Non-pigmented ciliary epithelial cell (primary cell): ENCODE data around the gene RAB25.
"Not testable (repeated sequence)": the region's sequence is repeated elsewhere in the genome, so short reads cannot be mapped to it uniquely, and the experiment has no call there.

Source experiments
- DNase-seq: peaks from one replicate; pipeline ENCODE4 v3.0.0-alpha.2; 2010; ENCODE audit warnings: low read depth

The RAB25 gene

DNA sequence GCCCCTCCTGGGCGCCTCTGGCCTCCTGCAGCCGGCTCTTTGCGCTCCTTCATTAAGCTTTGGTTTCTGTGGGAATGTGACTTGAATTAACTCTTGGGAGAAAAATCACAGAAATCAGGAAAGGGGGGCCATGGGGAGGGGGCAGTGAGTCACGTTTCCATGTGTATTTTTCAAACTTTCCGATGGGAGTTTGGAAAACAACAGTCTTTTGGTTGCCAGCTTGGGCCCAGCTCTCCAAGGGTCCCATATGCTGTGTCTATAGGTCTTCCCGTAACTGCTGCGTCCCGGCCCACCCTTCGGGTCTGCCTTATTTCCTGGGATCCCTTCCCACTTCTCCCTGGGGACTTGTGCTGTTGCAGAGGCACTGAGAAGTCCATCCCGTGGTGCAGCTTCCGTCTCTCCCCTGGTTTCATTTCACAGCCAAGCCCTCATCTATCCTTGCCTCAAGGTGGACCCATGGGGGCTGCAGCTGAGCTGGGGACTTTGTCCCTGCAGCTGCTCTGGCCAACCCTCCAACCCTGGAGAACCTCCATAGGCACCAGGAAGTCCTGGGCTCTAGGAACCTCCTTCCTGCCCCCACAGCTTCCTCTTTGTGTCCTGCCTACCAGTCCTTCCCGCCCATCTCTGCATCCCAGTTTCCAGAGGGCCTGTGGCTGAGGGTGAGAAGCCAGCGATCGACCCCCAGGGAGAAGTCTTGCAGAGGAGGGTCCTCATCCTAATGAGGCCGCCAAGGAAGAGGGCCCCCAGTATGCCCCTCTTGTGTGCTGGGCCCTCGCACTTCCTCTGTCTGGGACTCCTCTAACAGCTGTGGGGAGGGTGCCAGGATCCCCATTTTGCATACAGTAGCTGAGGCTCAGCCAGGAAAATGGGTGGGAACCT, 41.9 kb downstream of the RAB25 start:
- no peak for DNase-seq

DNA sequence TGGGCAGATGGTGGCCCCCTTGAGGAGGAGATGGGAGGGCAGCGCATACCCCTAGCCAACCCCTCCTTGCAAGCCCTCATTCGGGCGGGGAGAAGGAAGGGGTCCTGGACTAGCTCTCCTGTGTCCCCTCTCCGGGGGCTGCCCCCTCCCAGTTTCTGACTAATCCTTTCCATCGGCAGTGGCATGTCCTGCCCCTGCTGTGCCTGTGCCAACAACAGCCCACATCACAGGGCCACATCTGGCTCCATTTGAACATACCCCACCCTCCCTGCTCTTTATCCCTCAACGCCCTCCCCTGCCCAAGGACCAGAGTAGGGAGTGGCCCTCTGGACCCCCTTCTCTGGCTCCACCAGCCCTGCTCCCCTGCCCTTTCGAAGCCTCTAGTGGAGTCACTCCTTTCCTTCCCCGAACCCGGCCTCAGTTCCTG, 42.6 kb downstream of the RAB25 start:
- DNase-seq: no peak

DNA sequence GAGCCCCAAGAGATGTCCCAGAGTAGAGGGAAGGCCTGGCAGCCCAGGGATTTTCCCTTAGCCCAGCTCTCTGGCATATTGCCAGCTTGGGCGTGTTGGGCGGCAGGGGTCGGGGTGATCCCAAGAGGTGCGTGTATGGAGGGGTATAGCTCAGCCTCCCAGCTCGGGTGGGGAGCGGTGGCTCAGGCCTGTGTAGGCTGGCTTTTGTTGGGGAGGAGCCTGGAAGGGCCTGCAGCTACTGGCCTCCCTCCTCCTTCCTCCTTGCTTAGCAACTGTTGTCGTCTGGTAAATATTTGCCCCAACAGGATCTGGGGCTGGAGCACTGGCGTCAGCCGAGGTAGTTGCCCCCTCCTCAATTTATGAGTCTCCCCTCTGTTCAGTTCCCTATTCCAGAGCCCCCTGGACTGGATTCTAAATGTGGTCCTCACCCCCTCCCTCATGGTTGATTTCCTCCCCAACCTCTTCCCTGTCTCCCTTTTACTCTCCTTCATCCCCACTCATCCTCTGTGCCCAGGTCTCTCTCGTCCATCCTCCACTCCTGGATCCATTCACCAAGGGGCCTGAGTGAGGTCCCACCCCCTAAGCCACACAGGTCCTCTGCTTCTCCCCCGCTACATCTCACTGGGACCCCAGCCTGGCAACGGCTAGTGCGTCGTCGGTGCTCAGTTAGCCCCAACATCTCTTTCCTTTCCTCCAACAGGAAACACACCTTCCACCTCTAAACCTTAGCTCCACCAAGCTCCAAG, 43.3 kb downstream of the RAB25 start:
- no peak for DNase-seq

DNA sequence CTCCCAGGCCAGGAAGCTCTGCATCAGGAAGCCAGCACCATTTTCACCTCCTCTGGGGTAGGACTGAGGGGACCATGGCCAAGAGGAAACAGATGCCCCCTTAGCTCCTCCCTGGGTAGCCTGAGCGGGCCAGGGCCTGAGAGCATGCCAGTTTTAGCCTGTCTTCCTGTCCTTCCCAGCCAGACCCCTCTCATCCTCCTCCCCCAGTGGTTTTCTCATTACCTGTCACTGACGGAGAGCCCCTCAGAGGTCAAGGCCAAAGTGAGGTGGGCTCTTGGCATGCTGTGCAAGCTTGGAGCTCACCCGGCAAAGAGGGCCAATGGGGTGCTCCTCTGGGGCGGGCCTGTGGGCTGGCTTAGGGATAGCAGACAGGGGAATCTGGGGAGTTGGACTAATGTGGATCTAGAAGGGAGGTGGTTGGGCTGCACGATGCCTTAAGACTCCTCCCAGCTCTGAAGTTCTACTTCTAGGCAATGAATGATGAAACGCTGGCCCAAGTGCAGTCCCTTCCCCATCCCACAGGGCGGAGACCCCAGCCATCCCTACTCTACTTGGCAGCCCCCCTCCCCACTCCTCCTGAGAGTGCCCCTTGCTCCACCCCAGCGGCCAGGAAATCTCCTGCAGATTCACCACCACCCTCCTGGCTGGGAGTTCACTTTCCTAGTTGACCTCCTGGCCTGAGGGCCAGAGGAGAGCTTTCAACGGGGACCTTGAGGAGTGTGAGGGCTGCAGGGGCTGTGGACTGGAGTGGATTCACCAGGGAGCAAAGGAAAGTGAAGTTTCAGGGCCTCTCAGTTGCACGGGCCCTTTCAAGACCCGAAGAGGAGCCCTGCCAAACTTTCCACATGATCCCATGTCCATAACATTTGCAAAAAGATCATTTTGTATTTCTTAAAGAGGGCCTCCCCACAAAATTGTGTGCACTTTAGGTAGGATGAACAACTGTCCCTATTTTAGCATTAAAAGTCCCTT, 44.2 kb downstream of the RAB25 start:
- no peak for DNase-seq

DNA sequence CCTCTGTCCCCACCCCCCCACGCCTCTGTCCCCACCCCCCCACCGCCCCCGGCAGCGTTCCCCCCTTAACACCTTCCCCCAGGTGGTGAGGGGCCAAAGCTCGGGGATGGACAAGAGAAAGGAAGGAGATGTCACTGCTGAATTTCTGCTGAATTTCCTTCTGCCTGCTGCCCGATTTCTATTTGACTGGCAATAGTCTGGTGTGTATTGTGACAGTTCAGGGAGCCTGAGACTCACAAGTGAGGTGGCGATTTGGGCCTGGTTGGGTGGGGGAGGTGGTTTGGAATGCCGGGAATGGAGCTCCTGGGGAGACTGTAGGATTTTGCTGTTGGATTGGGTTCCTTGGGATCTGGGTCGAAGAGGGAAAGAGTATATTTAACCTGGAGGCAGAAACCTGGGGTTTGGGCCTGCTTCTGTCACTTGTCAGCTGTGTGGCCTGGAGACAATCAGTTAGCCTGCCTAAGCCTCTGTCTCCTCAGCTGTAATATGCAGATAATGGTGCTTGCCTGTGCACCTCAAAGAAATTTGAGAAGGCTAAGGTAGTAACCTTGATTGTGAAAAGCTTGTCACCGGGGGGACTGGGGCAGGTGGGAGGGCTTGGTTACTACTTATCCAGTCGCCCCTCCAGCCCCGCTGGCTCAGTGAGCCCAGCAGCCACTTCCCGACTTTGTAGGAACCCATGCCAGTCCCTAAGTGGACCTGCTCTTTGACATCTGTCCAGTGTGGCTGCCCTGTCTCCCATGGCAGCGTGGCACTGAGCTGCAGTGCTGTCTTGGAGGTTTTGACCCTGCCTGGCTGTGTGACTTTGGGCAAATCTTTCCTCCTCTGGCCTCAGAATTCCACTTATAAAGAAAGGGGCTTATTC, 45.9 kb downstream of the RAB25 start:
- no peak for DNase-seq

DNA sequence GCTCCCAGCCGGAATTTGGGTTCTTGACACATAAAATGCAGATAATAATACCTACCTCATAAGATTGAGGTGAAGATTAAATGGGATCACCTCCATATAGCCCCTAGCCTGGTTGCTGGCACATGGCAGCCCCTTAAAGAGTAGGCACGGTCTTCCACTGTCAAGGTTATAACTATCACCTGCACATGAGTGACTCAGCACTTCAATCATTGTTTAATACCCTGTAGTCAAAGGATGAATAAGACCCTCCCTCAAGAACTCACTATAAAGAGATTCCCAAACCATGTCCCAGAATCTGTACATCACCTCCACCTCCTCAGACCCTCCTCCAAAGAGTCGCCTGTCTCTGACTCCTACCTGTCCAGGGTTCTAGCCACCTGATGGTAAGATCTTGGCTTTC, 47.1 kb downstream of the RAB25 start:
- no peak for DNase-seq

DNA sequence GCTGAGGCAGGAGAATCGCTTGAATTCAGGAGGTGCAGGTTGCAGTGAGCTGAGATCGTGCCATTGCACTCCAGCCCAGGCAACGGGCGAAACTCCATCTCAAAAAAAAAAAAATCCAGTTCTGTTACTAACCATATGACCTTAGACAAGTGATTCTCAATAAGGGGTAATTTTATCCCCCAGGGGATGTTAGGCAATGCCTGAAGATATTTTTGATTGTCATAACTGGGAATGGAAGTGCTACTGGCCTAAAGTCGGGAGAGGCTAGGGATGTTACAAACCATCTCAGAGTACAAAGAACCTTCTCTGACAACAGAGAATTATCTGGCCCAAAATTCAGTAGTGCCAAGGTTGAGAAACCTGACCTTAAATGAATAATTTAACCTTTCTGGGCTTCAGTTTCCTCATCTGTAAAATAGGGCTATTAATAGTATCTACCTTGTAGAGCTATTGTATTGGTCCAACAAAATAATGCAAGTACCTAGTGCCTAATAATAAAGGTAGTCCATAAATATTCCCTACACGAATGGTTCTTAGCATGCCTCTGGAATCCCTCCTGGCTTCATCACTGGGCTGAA, 47.8 kb downstream of the RAB25 start:
- no peak for DNase-seq

DNA sequence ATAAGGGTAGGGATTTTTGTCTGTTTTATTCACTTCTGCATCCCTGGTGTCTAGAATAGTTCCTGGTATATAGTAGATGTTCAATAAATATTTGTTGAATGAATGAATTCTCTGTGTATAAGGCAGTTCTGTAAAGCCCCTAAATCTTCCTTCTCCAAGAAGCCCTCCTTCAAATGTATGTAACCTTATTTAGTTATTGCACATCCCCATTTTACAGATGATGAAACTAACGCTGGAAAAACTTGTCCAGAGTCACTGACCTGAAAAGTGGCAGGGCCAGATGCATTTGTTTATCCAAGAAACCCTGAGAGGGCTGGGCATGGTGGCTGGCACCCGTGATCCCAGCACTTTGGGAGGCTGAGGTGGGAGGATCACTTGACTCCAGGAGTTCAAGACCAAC, 49.3 kb downstream of the RAB25 start:
- no peak for DNase-seq

DNA sequence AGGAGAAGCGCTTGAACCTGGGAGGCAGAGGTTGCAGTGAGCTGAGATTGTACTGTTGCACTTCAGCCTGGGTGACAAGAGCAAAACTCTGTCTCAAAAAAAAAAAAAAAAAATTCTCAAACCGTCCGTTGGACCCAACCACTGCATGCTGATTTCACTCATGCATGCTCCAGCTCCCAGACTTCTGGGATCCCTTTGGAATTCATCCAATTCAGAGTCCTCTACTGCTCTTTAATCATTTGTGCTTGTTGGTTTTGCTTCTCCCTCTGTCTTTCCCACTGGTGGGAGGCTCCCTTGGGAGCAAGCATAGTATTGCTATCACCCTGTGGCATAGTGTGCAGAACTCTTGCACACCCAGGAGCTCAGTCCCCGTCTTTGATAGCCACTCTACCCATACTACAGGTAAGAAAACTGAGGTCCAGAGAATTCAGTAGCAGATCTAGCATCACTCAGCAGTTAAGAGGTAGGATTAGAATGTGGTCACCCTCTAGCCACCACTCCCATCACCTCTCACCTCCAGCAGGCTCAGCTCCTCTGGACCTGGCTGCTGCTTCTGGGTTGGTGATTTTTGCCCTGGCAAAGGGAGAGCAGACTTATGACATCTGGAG, 50.5 kb downstream of the RAB25 start:
- no peak for DNase-seq

DNA sequence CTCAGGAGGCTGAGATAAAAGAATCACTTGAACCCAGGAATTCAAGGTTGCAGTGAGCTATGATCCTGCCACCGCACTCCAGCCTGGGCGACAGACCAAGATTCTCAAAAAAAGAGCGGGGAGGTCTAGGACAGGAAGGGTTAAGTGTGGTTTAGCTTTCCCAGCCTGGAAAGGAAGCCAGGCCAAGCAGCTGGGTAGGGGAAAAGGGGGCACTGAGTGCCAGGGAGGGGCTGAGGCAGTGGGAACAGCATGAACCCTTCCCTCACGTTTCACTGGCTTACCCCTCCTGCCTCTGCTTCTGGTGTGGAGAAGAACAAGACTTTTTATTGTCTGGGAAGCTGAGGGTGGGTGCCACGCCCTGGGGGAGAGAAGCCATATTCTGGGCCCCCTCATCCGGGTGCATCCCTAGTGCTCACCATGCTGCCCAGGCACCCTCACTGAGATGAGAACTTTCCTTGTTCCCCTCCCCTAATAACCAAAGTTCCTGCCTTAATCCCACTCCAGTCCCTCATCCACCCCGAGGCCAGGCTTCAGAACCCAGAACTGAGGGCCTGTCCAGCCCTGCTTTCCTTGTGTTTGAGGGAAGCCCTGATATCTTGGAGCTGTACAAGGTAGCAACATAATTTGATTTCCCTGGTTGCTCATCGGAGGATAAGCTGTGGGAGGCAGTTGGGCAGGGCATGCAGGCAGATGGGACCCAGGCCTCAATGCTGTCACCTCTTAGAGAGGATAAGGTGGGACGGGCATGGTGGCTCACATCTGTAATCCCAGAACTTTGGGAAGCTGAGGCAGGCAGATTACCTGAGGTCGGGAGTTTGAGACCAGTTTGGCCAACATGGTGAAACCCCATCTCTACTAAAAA, 51.5 kb downstream of the RAB25 start:
- DNase-seq: no peak

DNA sequence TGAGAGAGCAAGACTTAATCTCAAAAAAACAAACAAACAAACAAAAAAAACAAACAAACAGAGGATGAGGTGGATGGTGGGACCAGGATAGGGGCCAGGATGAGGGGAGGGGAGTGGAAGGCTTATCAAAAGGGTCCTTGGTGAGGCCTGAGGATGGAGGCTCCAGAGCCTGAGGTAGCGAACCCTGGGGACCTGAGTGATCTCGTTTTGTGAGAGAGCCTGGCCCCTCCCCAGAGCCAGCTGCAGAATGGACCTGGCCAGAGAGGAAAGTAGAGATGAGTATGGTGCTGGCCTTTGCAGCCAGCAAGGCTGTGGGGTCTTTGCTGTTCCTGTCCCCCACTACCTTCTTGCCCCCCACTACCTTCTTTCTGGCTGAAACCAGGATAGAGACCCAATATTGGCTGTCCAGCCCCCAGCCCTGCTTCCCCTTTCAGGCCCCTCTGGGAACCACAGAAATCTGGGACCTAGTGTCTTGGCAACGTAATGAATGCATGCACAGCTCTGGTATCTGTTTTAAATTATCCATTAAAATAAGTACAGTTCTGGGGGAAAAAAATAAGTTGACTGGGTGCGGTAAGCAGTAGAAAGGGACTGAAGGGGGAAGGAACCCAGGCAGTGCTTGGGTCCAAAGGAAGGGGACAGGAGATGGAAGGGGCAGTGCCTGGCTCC, 52.5 kb downstream of the RAB25 start:
- no peak for DNase-seq

DNA sequence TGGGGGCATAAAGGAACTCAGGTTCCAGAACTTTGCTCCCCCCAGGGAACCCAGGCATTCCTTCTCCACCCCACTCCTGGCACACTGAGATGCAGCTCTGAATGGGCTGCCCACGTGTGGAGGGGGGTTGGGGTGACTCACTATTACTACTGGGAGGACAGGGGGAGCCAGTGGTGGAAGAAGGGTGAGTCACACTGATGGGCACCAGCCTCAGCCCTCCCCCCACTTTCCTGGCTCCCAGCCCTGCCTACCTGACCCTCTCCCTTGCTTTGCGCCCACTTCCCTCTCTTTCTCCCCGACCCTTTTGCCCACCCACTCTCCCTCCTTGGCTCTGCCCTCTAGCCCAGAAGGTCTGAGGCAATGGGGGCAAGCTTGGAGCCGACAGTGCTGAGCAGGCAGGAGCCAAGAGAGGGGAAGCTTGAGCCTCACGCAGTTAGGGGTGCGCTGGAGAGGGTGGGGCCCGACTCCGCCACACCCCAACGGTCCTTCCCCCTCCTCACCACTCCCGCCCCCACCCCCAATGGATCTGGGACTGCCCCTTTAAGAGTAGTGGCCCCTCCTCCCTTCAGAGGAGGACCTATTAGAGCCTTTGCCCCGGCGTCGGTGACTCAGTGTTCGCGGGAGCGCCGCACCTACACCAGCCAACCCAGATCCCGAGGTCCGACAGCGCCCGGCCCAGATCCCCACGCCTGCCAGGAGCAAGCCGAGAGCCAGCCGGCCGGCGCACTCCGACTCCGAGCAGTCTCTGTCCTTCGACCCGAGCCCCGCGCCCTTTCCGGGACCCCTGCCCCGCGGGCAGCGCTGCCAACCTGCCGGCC, 53.4 kb downstream of the RAB25 start, which contains the start of gene LMNA:
Gene LMNA (plus strand): TSS at position 611 of the 818 bp plus-strand sequence. CDS start 208 bp downstream, outside the sequence.
- no peak for DNase-seq

DNA sequence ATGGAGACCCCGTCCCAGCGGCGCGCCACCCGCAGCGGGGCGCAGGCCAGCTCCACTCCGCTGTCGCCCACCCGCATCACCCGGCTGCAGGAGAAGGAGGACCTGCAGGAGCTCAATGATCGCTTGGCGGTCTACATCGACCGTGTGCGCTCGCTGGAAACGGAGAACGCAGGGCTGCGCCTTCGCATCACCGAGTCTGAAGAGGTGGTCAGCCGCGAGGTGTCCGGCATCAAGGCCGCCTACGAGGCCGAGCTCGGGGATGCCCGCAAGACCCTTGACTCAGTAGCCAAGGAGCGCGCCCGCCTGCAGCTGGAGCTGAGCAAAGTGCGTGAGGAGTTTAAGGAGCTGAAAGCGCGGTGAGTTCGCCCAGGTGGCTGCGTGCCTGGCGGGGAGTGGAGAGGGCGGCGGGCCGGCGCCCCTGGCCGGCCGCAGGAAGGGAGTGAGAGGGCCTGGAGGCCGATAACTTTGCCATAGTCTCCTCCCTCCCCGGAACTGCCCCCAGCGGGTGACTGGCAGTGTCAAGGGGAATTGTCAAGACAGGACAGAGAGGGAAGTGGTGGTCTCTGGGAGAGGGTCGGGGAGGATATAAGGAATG, 54.1 kb downstream of the RAB25 start:
- DNase-seq: no peak

DNA sequence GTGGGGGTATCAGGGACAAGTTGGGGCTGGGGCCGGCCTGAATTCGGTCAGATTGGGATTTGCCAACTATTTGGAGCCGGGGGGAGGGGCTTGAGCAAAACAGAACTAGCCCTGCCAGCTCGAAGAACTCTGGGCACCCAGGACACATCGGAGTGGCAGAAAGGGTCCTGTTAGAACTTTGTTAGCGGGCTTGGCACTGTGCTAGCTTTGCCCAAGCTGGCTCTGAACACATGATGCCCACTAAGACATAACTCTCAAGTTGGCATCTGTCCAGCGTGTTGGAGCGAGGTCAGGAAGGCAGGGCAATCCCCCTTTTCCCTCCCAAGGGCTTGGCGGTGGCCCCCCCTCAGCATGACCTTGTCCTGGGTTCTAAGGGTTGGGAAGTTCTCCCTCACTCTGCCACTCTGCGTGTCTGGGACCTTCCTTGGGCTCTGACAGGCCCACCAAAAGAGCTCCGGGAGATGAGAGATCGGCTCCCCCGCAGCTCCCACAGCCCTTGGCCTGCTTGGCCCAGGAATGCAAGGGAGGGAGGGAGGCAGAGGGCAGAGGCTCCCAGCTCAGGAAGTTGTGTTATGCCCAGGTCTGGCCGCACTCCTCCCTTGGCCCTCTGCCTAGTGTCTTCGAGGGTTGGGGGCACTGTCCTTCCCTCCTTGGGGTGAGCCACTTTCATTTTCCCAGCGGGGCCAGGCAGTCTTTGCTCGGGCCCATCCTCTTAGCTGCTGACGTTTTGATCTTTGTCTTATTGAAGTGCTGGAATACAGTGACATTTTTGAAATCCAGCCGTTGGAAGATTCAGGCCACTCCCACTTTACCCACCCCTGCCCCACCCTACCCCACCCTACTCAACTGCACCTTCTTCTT, 54.8 kb downstream of the RAB25 start:
- DNase-seq: no peak

DNA sequence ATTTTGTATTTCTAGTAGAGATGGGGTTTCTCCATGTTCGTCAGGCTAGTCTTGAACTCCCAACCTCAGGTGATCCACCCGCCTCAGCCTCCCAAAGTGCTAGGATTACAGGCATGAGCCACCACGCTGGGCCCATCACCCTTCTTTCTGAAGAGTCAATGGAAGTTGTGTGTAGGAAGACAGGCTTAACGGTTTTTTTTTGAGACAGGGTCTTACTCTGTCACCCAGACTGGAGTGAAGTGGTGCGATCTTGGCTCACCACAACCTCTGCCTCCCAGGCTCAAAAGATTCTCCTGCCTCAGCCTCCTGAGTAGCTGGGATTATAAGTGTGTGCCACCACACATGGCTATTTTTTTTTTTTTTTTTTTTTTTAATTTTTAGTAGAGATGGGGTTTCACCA, 55.8 kb downstream of the RAB25 start:
- DNase-seq: not testable (repeated sequence)

DNA sequence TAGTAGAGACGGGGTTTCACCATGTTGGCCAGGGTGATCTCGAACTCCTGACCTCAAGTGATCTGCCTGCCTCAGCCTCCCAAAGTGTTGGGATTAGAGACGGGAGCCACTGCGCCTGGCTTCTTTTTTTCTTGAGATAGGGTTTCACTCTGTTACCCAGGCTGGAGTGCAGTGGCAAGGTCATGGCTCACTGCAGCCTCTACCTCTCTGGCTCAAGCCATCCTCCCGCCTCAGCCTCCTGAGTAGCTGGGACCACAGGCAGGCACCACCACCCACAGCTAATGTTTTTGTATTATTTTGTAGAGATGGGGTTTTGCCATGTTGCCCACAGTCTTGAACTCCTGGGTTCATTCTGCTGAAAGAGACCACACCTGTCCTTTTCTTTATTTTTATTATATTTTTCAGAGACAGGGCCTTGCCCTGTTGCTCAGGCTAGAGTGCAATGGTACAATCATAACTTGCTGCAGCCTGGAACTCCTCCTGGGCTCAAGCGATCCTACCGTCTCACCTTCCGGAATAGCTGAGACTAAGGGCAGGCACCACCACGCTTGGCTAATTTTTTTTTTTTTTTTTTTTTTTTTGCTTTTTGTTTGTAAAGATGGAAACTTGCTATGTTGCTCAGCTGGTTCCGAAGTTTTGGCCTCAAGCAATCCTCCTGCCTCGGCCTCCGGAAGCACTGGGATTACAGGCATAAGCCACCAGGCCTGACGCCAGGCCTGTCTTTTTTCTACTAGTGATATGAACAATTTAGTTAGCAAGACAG, 56.6 kb downstream of the RAB25 start:
- DNase-seq: no peak
